22Rv1 (cell line): ENCODE measurements around the gene NUAK2.

ENCODE experiments used
- ZFX ChIP-seq: fragments of 450-650 bp; IDR thresholded peaks from 2 replicates; pipeline ENCODE4 v1.6.1; 2017; ENCODE audit warnings: antibody characterized with exemption, borderline replicate concordance
- TF ChIP-seq, protein P1 (sequence below): fragments of 450-650 bp; IDR thresholded peaks from 2 replicates; pipeline ENCODE4 v1.5.1; 2017; ENCODE audit warnings: mild to moderate bottlenecking

- TF ChIP-seq, protein P1, sequence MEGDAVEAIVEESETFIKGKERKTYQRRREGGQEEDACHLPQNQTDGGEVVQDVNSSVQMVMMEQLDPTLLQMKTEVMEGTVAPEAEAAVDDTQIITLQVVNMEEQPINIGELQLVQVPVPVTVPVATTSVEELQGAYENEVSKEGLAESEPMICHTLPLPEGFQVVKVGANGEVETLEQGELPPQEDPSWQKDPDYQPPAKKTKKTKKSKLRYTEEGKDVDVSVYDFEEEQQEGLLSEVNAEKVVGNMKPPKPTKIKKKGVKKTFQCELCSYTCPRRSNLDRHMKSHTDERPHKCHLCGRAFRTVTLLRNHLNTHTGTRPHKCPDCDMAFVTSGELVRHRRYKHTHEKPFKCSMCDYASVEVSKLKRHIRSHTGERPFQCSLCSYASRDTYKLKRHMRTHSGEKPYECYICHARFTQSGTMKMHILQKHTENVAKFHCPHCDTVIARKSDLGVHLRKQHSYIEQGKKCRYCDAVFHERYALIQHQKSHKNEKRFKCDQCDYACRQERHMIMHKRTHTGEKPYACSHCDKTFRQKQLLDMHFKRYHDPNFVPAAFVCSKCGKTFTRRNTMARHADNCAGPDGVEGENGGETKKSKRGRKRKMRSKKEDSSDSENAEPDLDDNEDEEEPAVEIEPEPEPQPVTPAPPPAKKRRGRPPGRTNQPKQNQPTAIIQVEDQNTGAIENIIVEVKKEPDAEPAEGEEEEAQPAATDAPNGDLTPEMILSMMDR: no peak
- no peak for TF ChIP-seq ZFX
Observed at GRCh38 chr1:205365945-205366463, 44.5 kb upstream of the NUAK2 start.
